ENCODE data around the gene AQP2.

The AQP2 gene

DNA sequence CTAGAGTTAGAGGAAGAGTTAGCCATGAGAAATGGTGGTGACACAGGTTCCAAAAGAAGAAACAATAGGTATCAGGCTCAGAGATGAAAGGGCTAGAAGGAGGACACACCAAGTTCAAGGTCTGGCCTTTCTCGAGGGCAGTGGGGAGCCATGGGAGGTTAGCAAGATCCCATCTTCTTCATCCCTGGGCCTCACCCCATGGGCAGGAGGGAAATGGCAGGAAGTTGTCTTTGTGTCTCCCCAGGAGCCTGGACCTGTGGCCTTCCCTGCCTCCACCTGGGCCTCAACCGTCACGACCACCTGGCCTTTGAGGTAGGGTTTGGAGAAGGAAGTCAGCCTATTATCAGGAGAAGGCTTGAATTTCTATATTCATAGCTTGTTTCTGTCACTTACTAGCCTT is 5.8 kb upstream of the AQP2 start:
- no peaks in the 10 kb centered on the region for H3K4me1 ChIP-seq (ENCODE audit: control insufficient read depth, insufficient read depth, low read length)
- H3K9me3 ChIP-seq (ENCODE audit: control insufficient read depth, insufficient read depth, low read depth, low read length) = no peaks in the 10 kb centered on the region
- TF ChIP-seq FEZF1 (tag by site-specific recombination; IDR thresholded peaks at IDR 0.05) = no peak
- no peak for TF ChIP-seq TRIM28 (IDR thresholded peaks at IDR 0.05; ENCODE audit: borderline replicate concordance, low read length)
- TF ChIP-seq, protein P1, sequence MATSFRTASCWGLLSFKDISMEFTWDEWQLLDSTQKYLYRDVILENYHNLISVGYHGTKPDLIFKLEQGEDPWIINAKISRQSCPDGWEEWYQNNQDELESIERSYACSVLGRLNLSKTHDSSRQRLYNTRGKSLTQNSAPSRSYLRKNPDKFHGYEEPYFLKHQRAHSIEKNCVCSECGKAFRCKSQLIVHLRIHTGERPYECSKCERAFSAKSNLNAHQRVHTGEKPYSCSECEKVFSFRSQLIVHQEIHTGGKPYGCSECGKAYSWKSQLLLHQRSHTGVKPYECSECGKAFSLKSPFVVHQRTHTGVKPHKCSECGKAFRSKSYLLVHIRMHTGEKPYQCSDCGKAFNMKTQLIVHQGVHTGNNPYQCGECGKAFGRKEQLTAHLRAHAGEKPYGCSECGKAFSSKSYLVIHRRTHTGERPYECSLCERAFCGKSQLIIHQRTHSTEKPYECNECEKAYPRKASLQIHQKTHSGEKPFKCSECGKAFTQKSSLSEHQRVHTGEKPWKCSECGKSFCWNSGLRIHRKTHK (tag by site-specific recombination; IDR thresholded peaks at IDR 0.05) = no peak
- no peak for TF ChIP-seq HOXD13 (CRISPR knock-in tag; IDR thresholded peaks at IDR 0.05; ENCODE audit: borderline replicate concordance)
- TF ChIP-seq, protein P2, sequence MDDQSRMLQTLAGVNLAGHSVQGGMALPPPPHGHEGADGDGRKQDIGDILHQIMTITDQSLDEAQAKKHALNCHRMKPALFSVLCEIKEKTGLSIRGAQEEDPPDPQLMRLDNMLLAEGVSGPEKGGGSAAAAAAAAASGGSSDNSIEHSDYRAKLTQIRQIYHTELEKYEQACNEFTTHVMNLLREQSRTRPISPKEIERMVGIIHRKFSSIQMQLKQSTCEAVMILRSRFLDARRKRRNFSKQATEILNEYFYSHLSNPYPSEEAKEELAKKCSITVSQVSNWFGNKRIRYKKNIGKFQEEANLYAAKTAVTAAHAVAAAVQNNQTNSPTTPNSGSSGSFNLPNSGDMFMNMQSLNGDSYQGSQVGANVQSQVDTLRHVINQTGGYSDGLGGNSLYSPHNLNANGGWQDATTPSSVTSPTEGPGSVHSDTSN (CRISPR knock-in tag; IDR thresholded peaks at IDR 0.05) = no peak
- TF ChIP-seq ZNF248 (tag by site-specific recombination; IDR thresholded peaks at IDR 0.05) = no peak
- TF ChIP-seq, protein P3, sequence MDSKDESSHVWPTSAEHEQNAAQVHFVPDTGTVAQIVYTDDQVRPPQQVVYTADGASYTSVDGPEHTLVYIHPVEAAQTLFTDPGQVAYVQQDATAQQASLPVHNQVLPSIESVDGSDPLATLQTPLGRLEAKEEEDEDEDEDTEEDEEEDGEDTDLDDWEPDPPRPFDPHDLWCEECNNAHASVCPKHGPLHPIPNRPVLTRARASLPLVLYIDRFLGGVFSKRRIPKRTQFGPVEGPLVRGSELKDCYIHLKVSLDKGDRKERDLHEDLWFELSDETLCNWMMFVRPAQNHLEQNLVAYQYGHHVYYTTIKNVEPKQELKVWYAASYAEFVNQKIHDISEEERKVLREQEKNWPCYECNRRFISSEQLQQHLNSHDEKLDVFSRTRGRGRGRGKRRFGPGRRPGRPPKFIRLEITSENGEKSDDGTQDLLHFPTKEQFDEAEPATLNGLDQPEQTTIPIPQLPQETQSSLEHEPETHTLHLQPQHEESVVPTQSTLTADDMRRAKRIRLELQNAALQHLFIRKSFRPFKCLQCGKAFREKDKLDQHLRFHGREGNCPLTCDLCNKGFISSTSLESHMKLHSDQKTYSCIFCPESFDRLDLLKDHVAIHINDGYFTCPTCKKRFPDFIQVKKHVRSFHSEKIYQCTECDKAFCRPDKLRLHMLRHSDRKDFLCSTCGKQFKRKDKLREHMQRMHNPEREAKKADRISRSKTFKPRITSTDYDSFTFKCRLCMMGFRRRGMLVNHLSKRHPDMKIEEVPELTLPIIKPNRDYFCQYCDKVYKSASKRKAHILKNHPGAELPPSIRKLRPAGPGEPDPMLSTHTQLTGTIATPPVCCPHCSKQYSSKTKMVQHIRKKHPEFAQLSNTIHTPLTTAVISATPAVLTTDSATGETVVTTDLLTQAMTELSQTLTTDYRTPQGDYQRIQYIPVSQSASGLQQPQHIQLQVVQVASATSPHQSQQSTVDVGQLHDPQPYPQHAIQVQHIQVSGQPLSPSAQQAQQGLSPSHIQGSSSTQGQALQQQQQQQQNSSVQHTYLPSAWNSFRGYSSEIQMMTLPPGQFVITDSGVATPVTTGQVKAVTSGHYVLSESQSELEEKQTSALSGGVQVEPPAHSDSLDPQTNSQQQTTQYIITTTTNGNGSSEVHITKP (tag by site-specific recombination; IDR thresholded peaks at IDR 0.05) = no peak
- no peak for TF ChIP-seq ZNF529 (tag by site-specific recombination; IDR thresholded peaks at IDR 0.05; ENCODE audit: insufficient replicate concordance)
- TF ChIP-seq ZNF10 (tag by site-specific recombination; IDR thresholded peaks at IDR 0.05) = no peak
- TF ChIP-seq, protein P4, sequence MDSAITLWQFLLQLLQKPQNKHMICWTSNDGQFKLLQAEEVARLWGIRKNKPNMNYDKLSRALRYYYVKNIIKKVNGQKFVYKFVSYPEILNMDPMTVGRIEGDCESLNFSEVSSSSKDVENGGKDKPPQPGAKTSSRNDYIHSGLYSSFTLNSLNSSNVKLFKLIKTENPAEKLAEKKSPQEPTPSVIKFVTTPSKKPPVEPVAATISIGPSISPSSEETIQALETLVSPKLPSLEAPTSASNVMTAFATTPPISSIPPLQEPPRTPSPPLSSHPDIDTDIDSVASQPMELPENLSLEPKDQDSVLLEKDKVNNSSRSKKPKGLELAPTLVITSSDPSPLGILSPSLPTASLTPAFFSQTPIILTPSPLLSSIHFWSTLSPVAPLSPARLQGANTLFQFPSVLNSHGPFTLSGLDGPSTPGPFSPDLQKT (IDR thresholded peaks at IDR 0.05; ENCODE audit: borderline replicate concordance, low read depth, low read length) = no peak
- no peak for TF ChIP-seq ZBTB21 (tag by site-specific recombination; IDR thresholded peaks at IDR 0.05)
- H3K36me3 ChIP-seq (ENCODE audit: control insufficient read depth in 2 of 2, insufficient read depth in 1 of 2, low read length in 2 of 2) = no peaks in the 10 kb centered on the region
- H3K4me3 ChIP-seq (ENCODE audit: low read depth, low read length) = no peak overlapping the region
- POLR2A ChIA-PET = interaction anchor here (0.9 to 1.3 kb wide), 2 partner anchors 11 to 58 kb away, joined by 3 read pairs; no protein-coding TSS in a partner anchor
- CTCF ChIA-PET = interaction anchor here (0.8 to 4.0 kb wide), 18 partner anchors 9 to 130 kb away, joined by 3 to 76 read pairs (median 10); no protein-coding TSS in a partner anchor
- no peak overlapping the region for H3K27ac ChIP-seq (ENCODE audit: extremely low read depth, low read depth, low read length)

DNA sequence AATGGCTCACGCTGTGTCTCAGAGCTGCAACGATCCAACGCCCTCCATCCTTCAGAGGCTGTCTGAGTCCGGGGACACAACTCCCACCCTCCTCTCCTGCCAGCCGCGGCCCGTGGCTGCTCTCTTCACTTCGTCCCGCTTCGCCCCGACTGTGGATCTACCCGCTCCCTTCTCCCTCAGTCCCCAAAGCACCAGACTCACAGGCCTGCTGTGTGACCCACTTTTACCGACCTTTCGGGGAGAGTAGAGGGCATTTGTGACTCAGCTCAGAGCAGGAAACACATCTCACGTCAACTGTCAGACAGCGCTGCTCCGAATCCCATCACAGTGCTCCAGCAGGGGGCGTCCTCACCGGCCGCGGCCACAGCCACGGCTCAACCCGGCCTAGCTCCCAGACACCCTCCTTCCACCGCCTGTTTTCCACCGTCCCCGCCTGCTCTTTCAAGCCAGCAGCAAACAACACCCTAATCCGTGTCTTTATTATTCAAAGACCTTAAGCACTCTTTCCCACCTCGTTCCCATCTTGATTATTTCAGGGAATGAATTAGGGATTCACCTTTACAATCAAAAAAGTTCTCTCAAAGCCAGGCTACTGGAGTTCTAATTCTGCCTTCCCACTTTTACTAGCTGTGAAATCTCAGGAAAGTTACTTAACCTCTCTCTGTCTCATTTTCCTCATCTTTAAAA is 5.0 kb upstream of the AQP2 start:
- no peaks in the 10 kb centered on the region for H3K4me1 ChIP-seq (ENCODE audit: control insufficient read depth, insufficient read depth, low read length)
- no peaks in the 10 kb centered on the region for H3K36me3 ChIP-seq (ENCODE audit: control insufficient read depth in 2 of 2, insufficient read depth in 1 of 2, low read length in 2 of 2)
- ChIA-PET POLR2A (interaction anchor here (0.6 to 1.4 kb wide), 8 partner anchors 11 to 204 kb away, joined by 3 to 6 read pairs (median 3); partner anchors contain the start of gene TMBIM6), CTCF (interaction anchor here (0.6 to 4.0 kb wide), 51 partner anchors 8 to 320 kb away, joined by 3 to 76 read pairs (median 6); partner anchors contain the start of gene FAIM2)
- no peak overlapping the region for H3K27ac ChIP-seq (ENCODE audit: extremely low read depth, low read depth, low read length)
- no peaks in the 10 kb centered on the region for H3K9me3 ChIP-seq (ENCODE audit: control insufficient read depth, insufficient read depth, low read depth, low read length)
- H3K4me3 ChIP-seq (ENCODE audit: low read depth, low read length) = peak overlapping the region; percentile 14; the same call in 1 of the 2 replicates
- TF ChIP-seq KLF1 (tag by site-specific recombination; IDR thresholded peaks at IDR 0.05) = no peak
- TF ChIP-seq, protein P5, sequence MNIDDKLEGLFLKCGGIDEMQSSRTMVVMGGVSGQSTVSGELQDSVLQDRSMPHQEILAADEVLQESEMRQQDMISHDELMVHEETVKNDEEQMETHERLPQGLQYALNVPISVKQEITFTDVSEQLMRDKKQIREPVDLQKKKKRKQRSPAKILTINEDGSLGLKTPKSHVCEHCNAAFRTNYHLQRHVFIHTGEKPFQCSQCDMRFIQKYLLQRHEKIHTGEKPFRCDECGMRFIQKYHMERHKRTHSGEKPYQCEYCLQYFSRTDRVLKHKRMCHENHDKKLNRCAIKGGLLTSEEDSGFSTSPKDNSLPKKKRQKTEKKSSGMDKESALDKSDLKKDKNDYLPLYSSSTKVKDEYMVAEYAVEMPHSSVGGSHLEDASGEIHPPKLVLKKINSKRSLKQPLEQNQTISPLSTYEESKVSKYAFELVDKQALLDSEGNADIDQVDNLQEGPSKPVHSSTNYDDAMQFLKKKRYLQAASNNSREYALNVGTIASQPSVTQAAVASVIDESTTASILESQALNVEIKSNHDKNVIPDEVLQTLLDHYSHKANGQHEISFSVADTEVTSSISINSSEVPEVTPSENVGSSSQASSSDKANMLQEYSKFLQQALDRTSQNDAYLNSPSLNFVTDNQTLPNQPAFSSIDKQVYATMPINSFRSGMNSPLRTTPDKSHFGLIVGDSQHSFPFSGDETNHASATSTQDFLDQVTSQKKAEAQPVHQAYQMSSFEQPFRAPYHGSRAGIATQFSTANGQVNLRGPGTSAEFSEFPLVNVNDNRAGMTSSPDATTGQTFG (tag by site-specific recombination; IDR thresholded peaks at IDR 0.05; ENCODE audit: borderline replicate concordance) = no peak
- TF ChIP-seq HOXA7 (CRISPR knock-in tag; IDR thresholded peaks at IDR 0.05; ENCODE audit: borderline replicate concordance) = no peak
- TF ChIP-seq, protein P6, sequence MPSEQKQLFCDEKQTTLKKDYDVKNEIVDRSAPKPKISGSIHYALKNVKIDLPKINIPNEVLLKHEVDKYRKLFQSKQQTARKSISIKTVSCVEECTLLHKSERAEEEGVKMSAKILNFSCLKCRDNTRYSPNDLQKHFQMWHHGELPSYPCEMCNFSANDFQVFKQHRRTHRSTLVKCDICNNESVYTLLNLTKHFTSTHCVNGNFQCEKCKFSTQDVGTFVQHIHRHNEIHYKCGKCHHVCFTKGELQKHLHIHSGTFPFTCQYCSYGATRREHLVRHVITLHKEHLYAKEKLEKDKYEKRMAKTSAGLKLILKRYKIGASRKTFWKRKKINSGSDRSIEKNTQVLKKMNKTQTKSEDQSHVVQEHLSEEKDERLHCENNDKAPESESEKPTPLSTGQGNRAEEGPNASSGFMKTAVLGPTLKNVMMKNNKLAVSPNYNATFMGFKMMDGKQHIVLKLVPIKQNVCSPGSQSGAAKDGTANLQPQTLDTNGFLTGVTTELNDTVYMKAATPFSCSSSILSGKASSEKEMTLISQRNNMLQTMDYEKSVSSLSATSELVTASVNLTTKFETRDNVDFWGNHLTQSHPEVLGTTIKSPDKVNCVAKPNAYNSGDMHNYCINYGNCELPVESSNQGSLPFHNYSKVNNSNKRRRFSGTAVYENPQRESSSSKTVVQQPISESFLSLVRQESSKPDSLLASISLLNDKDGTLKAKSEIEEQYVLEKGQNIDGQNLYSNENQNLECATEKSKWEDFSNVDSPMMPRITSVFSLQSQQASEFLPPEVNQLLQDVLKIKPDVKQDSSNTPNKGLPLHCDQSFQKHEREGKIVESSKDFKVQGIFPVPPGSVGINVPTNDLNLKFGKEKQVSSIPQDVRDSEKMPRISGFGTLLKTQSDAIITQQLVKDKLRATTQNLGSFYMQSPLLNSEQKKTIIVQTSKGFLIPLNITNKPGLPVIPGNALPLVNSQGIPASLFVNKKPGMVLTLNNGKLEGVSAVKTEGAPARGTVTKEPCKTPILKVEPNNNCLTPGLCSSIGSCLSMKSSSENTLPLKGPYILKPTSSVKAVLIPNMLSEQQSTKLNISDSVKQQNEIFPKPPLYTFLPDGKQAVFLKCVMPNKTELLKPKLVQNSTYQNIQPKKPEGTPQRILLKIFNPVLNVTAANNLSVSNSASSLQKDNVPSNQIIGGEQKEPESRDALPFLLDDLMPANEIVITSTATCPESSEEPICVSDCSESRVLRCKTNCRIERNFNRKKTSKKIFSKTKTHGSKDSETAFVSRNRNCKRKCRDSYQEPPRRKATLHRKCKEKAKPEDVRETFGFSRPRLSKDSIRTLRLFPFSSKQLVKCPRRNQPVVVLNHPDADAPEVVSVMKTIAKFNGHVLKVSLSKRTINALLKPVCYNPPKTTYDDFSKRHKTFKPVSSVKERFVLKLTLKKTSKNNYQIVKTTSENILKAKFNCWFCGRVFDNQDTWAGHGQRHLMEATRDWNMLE (tag by site-specific recombination; conservative IDR thresholded peaks at IDR 0.05; ENCODE audit: low read depth) = no peak
- TF ChIP-seq ZSCAN23 (tag by site-specific recombination; IDR thresholded peaks at IDR 0.05) = no peak
